ENCODE data around the gene SLITRK5. TPM values are rescaled to one million over a fixed set of nuclear protein-coding genes. Genes with fewer than 3 reads are reported as not detected.

SLITRK5 gene
- total RNA-seq, 1 experiment from 2014 or later = not detected

DNA sequence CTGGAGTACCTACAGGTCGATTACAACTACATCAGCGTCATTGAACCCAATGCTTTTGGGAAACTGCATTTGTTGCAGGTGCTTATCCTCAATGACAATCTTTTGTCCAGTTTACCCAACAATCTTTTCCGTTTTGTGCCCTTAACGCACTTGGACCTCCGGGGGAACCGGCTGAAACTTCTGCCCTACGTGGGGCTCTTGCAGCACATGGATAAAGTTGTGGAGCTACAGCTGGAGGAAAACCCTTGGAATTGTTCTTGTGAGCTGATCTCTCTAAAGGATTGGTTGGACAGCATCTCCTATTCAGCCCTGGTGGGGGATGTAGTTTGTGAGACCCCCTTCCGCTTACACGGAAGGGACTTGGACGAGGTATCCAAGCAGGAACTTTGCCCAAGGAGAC lies 4.7 kb downstream of the SLITRK5 start (continued):
- TF ChIP-seq, protein P1, sequence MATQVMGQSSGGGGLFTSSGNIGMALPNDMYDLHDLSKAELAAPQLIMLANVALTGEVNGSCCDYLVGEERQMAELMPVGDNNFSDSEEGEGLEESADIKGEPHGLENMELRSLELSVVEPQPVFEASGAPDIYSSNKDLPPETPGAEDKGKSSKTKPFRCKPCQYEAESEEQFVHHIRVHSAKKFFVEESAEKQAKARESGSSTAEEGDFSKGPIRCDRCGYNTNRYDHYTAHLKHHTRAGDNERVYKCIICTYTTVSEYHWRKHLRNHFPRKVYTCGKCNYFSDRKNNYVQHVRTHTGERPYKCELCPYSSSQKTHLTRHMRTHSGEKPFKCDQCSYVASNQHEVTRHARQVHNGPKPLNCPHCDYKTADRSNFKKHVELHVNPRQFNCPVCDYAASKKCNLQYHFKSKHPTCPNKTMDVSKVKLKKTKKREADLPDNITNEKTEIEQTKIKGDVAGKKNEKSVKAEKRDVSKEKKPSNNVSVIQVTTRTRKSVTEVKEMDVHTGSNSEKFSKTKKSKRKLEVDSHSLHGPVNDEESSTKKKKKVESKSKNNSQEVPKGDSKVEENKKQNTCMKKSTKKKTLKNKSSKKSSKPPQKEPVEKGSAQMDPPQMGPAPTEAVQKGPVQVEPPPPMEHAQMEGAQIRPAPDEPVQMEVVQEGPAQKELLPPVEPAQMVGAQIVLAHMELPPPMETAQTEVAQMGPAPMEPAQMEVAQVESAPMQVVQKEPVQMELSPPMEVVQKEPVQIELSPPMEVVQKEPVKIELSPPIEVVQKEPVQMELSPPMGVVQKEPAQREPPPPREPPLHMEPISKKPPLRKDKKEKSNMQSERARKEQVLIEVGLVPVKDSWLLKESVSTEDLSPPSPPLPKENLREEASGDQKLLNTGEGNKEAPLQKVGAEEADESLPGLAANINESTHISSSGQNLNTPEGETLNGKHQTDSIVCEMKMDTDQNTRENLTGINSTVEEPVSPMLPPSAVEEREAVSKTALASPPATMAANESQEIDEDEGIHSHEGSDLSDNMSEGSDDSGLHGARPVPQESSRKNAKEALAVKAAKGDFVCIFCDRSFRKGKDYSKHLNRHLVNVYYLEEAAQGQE (IDR thresholded peaks at IDR 0.05; ENCODE audit: low read depth) = no peak
- TF ChIP-seq SP1 (IDR thresholded peaks at IDR 0.05; ENCODE audit: low read depth) (no peak), JUND (IDR thresholded peaks at IDR 0.05) (no peak), ZFX (IDR thresholded peaks at IDR 0.05) (no peak), ZNF274 (IDR thresholded peaks at IDR 0.05; ENCODE audit: low read depth, low read length) (no peak)

- no peaks in the 10 kb centered on the region for H3K9me2 ChIP-seq (ENCODE audit: insufficient read depth)
- no peaks in the 10 kb centered on the region for H3K4me1 ChIP-seq (ENCODE audit: control insufficient read depth in 1 of 2, insufficient read depth in 2 of 2, low read length in 2 of 2)
- intact Hi-C loops (cut with micrococcal nuclease) = no loop called here
- H4K20me1 ChIP-seq (ENCODE audit: insufficient read depth) = no peaks in the 10 kb centered on the region
- no peak overlapping the region for H3K4me3 ChIP-seq (replicated peaks in 1 of 2; ENCODE audit: low read depth in 1 of 2, low read length in 2 of 2)
- ChIA-PET CTCF (no interaction called here), RAD21 (ENCODE audit: low non-redundant PET in 1 of 2, low total read pairs in 2 of 2, uncharacterized antibody in 2 of 2, unreplicated experiment in 2 of 2) (no interaction called here), POLR2A (no interaction called here)
- no peak overlapping the region for H3K4me2 ChIP-seq (ENCODE audit: low read length)
- no TSS peak for BruUV-seq (replicated peaks)
- DNase-seq (ENCODE audit: low read depth, low spot score) = no peak
- no peak overlapping the region for H2AFZ ChIP-seq (ENCODE audit: low read depth, low read length, poor library complexity, severe bottlenecking)
- H3K79me2 ChIP-seq (ENCODE audit: insufficient read depth, low read length) = no peaks in the 10 kb centered on the region
- no peaks in the 10 kb centered on the region for H3K27me3 ChIP-seq (ENCODE audit: insufficient read depth, low read length)
- H3K36me3 ChIP-seq (ENCODE audit: control insufficient read depth in 1 of 2, insufficient read depth in 2 of 2, low read length in 2 of 2) = no peaks in the 10 kb centered on the region
- H3K9me3 ChIP-seq (ENCODE audit: control insufficient read depth in 1 of 2, insufficient read depth in 1 of 2, low read depth in 1 of 2, low read length in 2 of 2) = no peaks in the 10 kb centered on the region; a peak in 1 of 4 replicates
- H3K27ac ChIP-seq (ENCODE audit: low read depth, low read length) = no peak overlapping the region
- H3K9ac ChIP-seq (ENCODE audit: low read length) = no peak overlapping the region
- ATAC-seq = no peak
- TF ChIP-seq, protein P2, sequence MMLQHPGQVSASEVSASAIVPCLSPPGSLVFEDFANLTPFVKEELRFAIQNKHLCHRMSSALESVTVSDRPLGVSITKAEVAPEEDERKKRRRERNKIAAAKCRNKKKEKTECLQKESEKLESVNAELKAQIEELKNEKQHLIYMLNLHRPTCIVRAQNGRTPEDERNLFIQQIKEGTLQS (IDR thresholded peaks at IDR 0.05) = no peak
- TF ChIP-seq SRF (IDR thresholded peaks at IDR 0.05; ENCODE audit: low read depth) (no peak), EZH2phosphoT487 (IDR thresholded peaks at IDR 0.05; ENCODE audit: borderline replicate concordance) (no peak), EZH2 (IDR thresholded peaks at IDR 0.05) (no peak), FOSL1 (IDR thresholded peaks at IDR 0.05; ENCODE audit: low read depth) (no peak), JUND (IDR thresholded peaks at IDR 0.05) (no peak)
Measured at GRCh38 chr13:87676254-87677042, 5.3 kb downstream of the SLITRK5 start.
